Head of caudate nucleus (tissue), 42 donors: ENCODE measurements around the gene IL17A.

Source experiments
- DNase-seq, 42 donors: peaks; one replicate each; pipeline versions ENCODE4 v3.0.0 to v3.0.0-alpha.2; 2020 to 2021; ENCODE audit warnings: mixed read lengths in 7 of 42
- intact Hi-C: fragments of 100-400 bp; cut with DNase I; formaldehyde crosslinking; loops from one replicate; pipeline ENCODE4 v1.15.0; 2022

The IL17A gene

GRCh38 chr6:52186075-52186474, at the start of gene IL17A:
TSS of gene IL17A (plus strand) at chr6:52186375. CDS start at chr6:52186432, 57 bp downstream.
- intact Hi-C loops: no loop called here
- DNase-seq: no peak

- no peak for DNase-seq
- intact Hi-C loops: no loop called here
Measured at GRCh38 chr6:52136934-52137467, 49.2 kb upstream of the IL17A start.

- intact Hi-C loops: no loop called here
- no peak for DNase-seq
Measured at GRCh38 chr6:52138284-52138683, 47.9 kb upstream of the IL17A start.

- DNase-seq: no peak
- intact Hi-C loops: no loop called here
Measured at GRCh38 chr6:52139985-52140680, 46.0 kb upstream of the IL17A start.

- intact Hi-C loops: no loop called here
- no peak for DNase-seq
Measured at GRCh38 chr6:52141596-52141995, 44.6 kb upstream of the IL17A start.

GRCh38 chr6:52142556-52142955, 43.6 kb upstream of the IL17A start:
- intact Hi-C loops: no loop called here
- DNase-seq: no peak

- intact Hi-C loops: no loop called here
- DNase-seq: no peak
Measured at GRCh38 chr6:52143551-52143950, 42.6 kb upstream of the IL17A start.

- intact Hi-C loops: no loop called here
- no peak for DNase-seq
Measured at GRCh38 chr6:52144196-52145076, 41.7 kb upstream of the IL17A start.

- intact Hi-C loops: no loop called here
- DNase-seq: no peak
Measured at GRCh38 chr6:52146851-52147445, 39.2 kb upstream of the IL17A start.

GRCh38 chr6:52149076-52149475, 37.1 kb upstream of the IL17A start:
- no peak for DNase-seq
- intact Hi-C loops: no loop called here

GRCh38 chr6:52149949-52150348, 36.2 kb upstream of the IL17A start:
- intact Hi-C loops: no loop called here
- no peak for DNase-seq

GRCh38 chr6:52152070-52152423, 34.1 kb upstream of the IL17A start:
- intact Hi-C loops: no loop called here

GRCh38 chr6:52152711-52153160, 33.4 kb upstream of the IL17A start:
- no peak for DNase-seq
- intact Hi-C loops: no loop called here

More at GRCh38 chr6:52152070-52152423, 34.1 kb upstream of the IL17A start:
- no peak for DNase-seq

- DNase-seq: no peak
- intact Hi-C loops: no loop called here
Measured at GRCh38 chr6:52154381-52154780, 31.8 kb upstream of the IL17A start.

- intact Hi-C loops: no loop called here
Measured at GRCh38 chr6:52155791-52156576, 30.2 kb upstream of the IL17A start.

GRCh38 chr6:52157301-52157941, 28.8 kb upstream of the IL17A start:
- no peak for DNase-seq
- intact Hi-C loops: no loop called here

More at GRCh38 chr6:52155791-52156576, 30.2 kb upstream of the IL17A start:
- no peak for DNase-seq

- intact Hi-C loops: no loop called here
Measured at GRCh38 chr6:52160472-52161104, 25.6 kb upstream of the IL17A start.

More at GRCh38 chr6:52160472-52161104, 25.6 kb upstream of the IL17A start:
- DNase-seq: no peak
